ENCODE measurements around the gene BABAM2.
"Not testable (repeated sequence)": the region's sequence is repeated elsewhere in the genome, so short reads cannot be mapped to it uniquely, and the experiment has no call there.

BABAM2 gene

DNA sequence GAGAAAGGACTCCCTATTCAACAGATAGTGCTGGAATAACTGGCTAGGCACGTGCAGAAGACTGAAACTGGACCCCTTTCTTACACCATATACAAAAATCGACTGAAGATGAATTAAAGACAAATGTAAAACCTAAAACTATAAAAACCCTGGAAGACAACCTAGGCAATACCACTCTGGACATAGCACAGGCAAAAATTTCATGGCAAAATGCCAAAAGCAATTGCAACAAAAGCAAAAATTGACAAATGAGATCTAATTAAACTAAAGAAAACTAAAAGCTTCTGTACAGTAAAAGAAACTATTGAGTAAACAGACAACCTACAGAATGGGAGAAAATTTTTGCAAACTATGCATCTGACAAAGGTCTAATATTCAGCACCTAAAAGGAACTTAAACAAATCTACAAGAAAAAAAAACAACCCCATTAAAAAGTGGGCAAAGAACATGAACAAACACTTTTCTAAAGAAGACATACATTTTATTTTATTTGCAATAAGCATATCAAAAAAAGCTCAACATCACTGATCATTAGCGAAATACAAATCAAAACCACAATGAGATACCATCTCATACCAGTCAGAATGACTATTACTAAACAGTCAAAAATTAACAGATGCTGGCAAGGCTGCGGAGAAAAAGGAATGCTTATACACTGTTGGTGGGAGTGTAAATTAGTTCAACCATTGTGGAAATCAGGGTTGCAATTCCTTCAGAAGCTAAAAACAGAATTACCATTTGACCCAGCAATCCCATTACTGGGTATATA is 8.5 kb upstream of the BABAM2 start:
- not testable (repeated sequence) for DNase-seq

- not testable (repeated sequence) for DNase-seq
Observed at GRCh38 chr2:27882584-27882922, 8.0 kb upstream of the BABAM2 start.

DNA sequence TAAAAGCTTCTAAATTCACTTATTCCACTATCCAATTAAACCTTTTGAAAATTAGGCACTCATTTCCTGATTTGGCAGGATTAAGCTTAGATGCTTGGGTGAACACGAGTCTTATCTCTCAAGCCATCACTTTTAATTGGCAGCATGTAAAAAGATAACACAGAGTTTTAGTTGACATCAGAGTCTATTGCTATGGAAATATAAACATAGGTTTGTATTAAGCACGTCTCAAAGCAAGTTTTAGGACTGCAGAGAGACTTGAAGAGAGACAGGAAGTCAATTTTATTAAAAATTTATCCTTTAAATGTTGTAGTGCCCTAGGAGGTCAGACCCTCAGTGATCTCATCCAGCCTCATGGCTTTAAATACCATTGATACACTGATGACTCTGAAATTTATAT is 5.9 kb upstream of the BABAM2 start:
- DNase-seq = no peak

DNA sequence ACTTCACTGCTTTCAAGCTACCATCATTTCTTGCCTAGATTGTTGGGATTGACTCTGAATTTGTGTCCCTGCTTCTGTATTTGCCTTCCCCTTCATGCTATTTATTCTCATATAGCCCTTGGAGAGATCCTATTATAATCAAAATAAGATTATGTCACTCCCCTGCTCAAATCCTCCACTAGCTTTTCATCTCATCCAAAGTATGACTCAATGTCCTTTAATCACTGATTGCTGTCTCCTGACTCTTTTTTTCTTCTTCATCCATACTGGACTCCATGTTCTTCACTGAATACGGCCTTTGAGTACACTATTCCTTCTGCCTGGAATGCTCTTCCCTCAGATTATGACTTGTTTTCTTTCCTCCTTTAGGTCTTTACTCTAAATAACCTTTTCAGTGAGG is 5.3 kb upstream of the BABAM2 start:
- no peak for DNase-seq

- no peak for DNase-seq
Observed at GRCh38 chr2:27885661-27886060, 4.9 kb upstream of the BABAM2 start.

DNA sequence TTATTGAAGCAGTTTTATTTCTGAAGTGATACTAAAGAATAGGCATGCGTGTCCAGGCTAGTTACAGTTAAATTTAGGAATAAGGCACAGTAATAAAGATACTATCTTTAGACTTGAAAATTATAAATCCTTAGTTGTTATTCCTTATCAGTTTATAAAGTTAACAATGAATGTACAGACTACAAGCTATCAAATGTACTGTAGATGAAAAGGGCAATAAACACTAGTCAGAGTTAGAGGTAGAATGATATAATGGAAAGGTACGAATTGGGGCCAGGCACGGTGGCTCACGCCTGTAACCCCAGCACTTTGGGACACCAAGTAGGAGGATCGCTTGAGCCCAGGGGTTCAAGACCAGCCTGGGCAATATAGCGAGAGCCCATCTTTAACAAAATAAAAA is 4.2 kb upstream of the BABAM2 start:
- no peak for DNase-seq

DNA sequence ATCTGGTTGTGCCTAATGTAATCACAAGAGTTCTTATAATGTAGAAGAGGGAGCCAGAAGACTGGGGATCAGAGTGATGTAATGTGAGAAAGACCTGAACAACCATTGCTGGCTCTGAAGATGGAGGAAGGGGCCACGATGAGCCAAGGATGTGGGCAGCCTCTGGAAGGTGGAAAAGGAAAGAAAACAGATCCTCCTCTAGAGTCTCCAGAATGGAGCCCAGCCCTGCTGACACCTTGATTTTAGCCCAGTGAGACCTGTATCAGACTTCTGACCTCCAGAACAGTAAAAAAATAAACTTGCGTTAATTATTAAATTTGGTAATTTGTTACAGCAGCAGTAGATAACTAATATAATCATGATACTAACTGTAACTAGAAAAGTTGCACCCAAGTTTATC is 3.4 kb upstream of the BABAM2 start:
- no peak for DNase-seq

DNA sequence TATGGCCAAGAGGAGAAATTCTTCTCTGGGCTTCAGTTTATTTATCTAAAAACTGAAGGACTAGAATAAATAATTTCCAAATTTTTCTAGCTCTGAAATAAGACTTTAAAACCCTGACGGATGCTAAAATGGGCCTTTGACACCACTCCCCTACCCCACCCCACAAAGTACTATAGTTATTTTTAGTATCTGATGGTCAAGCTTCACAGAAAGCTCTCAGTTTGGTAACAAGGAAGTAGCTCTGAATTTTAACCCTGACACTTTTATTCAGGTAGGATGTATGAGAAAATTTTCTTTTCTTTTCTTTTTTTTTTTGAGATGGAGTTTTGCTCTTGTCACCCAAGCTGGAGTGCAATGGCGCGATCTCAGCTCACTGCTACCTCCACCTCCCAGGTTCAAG is 2.7 kb upstream of the BABAM2 start:
- DNase-seq = no peak

DNA sequence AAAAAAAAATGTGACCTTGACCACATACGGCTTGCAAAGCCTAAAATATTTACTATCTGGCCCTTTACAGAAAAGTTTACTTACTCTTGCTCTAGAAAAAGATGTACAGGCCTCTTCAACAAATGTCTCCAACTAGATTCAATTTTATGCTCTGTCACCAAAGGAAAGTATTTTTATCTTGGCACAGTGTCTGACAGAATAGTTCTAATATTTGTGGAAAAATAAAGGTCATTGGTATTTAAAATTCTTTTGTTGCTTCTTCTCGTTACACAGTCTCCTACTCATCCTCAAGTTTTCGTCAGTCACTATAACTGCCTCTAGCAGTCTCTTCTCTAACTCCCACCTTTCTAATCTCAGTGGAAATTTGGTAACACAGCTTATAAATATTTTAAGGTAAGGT is 1.7 kb upstream of the BABAM2 start:
- DNase-seq = no peak

DNA sequence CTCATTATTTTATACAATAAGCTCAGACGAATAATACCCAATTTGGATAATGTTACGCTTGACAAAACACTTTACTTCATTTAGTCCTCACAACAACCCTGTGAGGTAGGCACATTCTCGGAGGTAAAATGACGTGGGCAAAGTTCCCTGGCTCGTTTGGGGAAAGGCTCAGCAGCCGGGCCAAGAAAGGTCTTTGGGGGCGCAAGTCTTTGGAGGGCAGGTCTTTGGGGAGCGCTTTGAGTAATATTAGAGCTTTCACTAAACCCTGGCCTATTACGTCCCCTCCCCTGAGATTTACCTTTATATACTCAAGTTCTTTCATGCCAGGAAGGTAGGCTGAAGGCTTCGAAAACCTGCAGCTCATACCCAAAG is 769 bp upstream of the BABAM2 start:
- DNase-seq = no peak

- peak; percentile 60 for DNase-seq
Observed at GRCh38 chr2:27890924-27891672, 569 bp downstream of the BABAM2 start.

- no peak for DNase-seq
Observed at GRCh38 chr2:27891673-27892105, 1.2 kb downstream of the BABAM2 start.

DNA sequence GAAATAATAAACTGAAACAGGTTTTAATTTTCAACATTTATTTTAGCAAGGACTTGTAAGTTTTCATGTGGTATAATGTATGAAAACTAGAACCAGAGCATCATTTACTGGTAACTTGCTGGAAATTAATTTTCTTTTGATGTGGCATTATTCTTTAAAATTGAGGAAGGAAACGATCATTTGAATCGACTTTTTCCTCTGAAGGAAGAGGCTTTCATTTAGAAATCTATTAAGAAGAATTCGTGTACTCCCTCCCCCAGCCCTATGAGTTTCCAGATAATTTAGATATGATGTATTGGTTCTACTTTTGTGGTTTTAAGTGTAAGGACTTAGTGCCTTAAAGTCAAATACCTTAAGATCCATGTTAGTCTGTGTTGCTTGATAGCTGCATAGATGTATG is 2.5 kb downstream of the BABAM2 start:
- no peak for DNase-seq

- no peak for DNase-seq
Observed at GRCh38 chr2:27897717-27898116, 7.2 kb downstream of the BABAM2 start.

DNA sequence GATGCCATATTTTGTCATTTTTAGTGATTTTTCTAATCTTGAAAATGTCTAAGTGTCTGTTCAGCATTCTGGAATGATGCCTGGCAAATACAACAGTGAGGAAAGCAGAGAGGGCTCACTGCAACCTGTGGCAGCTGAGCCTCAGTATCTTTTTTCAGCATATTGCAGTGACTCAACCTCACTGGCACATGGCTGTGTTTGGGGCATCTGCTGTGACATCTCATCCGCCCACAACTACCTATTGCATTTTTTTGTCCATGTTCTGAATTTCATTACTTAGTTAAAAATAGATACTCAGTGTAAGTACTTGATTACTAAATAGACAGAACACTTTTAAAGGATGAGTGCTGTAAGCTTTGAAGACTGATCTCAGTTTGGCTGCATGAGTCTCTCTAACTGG is 10.7 kb downstream of the BABAM2 start:
- DNase-seq = no peak

GRCh38 chr2:27902098-27902497 is 11.6 kb downstream of the BABAM2 start:
- no peak for DNase-seq

GRCh38 chr2:27903018-27903417 is 12.5 kb downstream of the BABAM2 start:
- no peak for DNase-seq

DNA sequence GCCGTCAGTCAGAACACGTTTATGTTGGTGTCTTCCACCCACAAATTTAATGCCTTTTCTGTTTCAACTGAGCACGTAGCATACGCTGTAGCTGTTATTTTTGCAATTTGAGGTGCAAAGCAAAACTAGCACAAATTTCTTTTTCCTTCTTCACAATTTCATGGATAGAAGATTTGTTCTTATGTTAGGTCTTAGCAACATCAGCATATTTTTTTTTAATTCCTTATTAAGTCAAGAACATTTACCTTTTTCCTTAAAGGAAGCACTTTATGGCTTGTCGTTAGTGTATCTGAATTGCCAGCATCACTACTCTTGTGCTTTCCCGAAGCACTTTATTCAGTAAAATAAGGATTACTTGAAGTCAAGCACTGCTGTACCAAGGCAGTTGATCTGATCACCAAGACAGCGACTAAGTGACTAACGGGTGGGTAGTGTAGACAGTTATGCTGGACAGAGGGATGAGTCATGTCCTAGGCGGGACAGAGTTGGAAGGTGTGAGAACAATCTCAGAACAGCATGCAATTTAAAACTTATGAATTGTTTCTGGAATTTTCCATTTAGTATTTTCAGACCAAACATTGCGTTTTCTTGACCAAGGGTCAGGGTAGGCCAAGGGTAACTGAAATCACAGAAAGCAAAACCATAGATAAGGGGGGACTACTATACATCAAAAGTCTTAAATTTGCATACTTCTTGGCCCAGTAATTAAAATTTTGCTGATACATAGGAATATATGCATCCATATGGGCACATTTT is 13.3 kb downstream of the BABAM2 start:
- DNase-seq = no peak

- no peak for DNase-seq
Observed at GRCh38 chr2:27904405-27904665, 13.8 kb downstream of the BABAM2 start.

DNA sequence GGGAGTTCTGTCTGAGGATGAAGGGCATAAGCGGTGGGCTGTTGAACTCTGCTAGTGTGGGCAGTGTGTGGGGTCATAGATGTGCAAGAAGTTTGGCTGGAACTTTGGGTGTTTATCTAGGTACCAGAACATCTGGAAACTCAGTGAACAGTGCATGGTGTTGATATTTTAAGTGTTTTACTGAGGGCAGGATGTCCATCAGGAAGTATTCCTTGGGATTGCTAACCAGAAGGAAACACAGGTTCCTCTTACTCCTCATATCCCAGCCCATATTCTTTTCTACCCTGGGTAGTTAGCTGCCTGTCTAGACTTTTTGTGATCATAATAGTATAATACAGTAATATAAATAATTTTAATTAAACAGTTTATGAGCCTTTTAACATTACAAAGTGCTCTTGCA is 15.5 kb downstream of the BABAM2 start:
- no peak for DNase-seq

DNA sequence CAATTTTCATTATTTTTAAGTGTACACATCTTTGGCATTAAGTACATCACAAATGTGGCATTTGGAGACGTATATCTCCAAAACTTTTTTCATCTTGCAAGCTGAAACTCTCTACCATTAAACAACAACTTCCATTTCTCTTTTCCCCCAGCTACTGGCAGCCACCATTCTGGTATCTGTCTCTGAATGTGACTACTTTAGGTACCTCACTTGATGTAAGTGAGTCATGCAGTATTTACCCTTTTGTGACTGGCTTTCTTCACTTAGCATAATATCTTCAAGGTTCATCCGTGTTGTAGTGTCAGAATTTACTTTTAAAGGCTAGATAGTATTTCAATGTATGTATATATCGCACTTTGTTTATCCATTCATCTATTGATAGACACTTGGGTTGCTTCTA is 17.0 kb downstream of the BABAM2 start:
- no peak for DNase-seq

GRCh38 chr2:27909901-27910300 is 19.4 kb downstream of the BABAM2 start:
- no peak for DNase-seq

GRCh38 chr2:27911458-27912210 is 21.1 kb downstream of the BABAM2 start:
- DNase-seq = no peak

DNA sequence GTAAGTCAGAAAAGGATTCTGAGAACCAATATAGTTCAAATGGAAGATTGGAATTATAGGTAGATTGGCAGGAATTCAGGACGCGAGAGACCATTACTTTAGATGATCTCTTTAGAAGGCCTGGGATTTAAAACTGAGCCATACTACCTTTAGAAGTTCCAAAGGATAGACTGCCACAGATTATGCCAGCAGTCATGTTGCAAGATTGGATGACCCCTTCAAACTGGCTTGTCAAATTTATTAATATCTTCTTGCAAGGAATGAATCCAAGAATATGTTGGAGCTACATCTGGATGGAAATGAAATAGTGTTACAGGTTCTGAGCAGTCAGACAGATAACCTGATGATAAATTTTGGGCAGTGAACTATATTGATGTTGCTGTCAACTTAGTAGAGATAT is 22.0 kb downstream of the BABAM2 start:
- no peak for DNase-seq

All from GDM1 (cell line).